Left lung (tissue), 10 donors: ENCODE results near the gene OR2Y1. TPM values are rescaled to one million over a fixed set of nuclear protein-coding genes. Genes with fewer than 3 reads are reported as not detected.
"Not testable (repeated sequence)": the region's sequence is repeated elsewhere in the genome, so short reads cannot be mapped to it uniquely, and the experiment has no call there.

Experiments used
- ATAC-seq: fragments of 200-7000 bp; cut with Tn5 transposase; one replicate; pipeline ENCODE4 v1.9.1; 2020; ENCODE audit warnings: moderate library complexity
- DNase-seq, 4 donors: peaks; one replicate each; pipeline ENCODE4 v3.0.0-alpha.2; 2013 to 2020
- H3K27ac ChIP-seq, 2 donors: fragments of 200-600 bp; sonication (generic) in 1 of 2; one replicate each; pipeline versions ENCODE4 v1.5.0 to v1.8.0; 2020 to 2021
- H3K27me3 ChIP-seq, 2 donors: fragments of 200-600 bp; sonication (generic) in 1 of 2; one replicate each; pipeline versions ENCODE4 v1.5.0 to v1.8.0; 2020 to 2021
- H3K36me3 ChIP-seq, 2 donors: fragments of 200-600 bp; sonication (generic) in 1 of 2; one replicate each; pipeline versions ENCODE4 v1.5.0 to v1.8.0; 2020 to 2021
- H3K4me1 ChIP-seq, 2 donors: fragments of 200-600 bp; one replicate each; pipeline ENCODE4 v1.8.0; 2021
- H3K4me3 ChIP-seq, 2 donors: fragments of 200-600 bp; sonication (generic) in 1 of 2; one replicate each; pipeline versions ENCODE4 v1.5.0 to v1.8.0; 2020 to 2021; ENCODE audit warnings: mild to moderate bottlenecking in 1 of 2
- H3K9me3 ChIP-seq, 2 donors: fragments of 200-600 bp; sonication (generic) in 1 of 2; one replicate each; pipeline versions ENCODE4 v1.5.0 to v1.8.0; 2020 to 2021
- intact Hi-C, 2 donors: fragments of 100-400 bp; cut with DNase I; formaldehyde crosslinking; loops; one replicate each; pipeline versions ENCODE4 v1.11.2 to v1.14.2; 2022
- polyA plus RNA-seq, 6 donors: library from polyadenylated mRNA; unstranded; fragments of 120-200 nt; gene quantifications; one replicate each; pipeline ENCODE4 v1.2.1, GENCODE V29; 2013; ENCODE audit not compliant: insufficient read length in 6 of 6
- total RNA-seq, 2 donors: library from RNA; stranded (reverse); fragmentation: NEBNext Ultra II Directional; extraction: Animal tissue kit (Norgen Biotek cat#: 25700); gene quantifications; one replicate each; pipeline ENCODE4 v1.2.1, GENCODE V29; 2021
- TF ChIP-seq, protein P1 (sequence below), 2 donors: fragments of 200-600 bp; sonication (generic) in 1 of 2; IDR thresholded peaks; one replicate each; pipeline versions ENCODE4 v1.5.0 to v1.8.0; 2021; ENCODE audit warnings: antibody characterized with exemption in 2 of 2
- donor health status: DM: no; HTN: yes; CAD: no.
- donor health status: DM: no; HTN: no; CAD: no.

Gene OR2Y1
- total and polyA plus RNA-seq, 8 donors, result not detected

DNA sequence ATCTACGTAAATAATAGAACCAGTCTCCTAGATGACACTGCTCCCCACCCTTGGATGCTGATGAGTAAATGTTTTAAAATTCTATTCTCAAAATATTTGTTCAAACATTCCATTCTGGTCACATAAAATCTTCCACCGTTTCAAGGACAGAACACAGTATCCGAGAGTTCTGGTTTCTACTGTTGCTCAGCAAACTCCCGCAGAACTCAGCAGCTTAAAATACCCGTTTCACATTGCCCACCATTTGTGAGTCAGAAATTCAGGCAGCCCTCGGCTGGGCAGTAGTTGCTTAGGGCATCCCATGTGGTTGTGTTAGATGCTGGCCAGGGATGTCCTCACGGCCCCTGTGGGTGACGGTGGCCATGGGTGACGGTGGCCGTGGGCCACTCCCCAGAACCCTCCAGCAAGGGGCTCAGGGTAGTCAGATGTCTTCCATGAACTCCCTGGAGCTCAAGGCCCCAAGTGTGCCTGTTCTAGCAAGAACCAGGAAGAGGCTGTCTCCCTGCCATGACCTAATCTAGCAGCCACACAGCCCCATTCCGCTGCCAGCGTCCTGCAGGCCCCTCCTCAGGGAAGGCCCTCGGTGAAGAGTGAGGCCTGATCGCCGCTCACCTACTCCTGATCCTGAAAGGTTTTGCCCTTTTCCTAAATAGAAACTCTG is 45.4 kb upstream of the OR2Y1 start:
- TF ChIP-seq, protein P1, sequence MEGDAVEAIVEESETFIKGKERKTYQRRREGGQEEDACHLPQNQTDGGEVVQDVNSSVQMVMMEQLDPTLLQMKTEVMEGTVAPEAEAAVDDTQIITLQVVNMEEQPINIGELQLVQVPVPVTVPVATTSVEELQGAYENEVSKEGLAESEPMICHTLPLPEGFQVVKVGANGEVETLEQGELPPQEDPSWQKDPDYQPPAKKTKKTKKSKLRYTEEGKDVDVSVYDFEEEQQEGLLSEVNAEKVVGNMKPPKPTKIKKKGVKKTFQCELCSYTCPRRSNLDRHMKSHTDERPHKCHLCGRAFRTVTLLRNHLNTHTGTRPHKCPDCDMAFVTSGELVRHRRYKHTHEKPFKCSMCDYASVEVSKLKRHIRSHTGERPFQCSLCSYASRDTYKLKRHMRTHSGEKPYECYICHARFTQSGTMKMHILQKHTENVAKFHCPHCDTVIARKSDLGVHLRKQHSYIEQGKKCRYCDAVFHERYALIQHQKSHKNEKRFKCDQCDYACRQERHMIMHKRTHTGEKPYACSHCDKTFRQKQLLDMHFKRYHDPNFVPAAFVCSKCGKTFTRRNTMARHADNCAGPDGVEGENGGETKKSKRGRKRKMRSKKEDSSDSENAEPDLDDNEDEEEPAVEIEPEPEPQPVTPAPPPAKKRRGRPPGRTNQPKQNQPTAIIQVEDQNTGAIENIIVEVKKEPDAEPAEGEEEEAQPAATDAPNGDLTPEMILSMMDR (IDR thresholded peaks at IDR 0.05), result no peak
- DNase-seq (peak in 1 of 4 donors; percentile 77), ATAC-seq (peak; percentile 49)
- intact Hi-C loops, result loop anchor here in 1 of 2 donors (5.0 kb wide), 1 partner anchor 77 kb away; the partner anchor contains the start of gene ZFP62
- no peak overlapping the region for H3K4me3 ChIP-seq
- peaks cover 0 to 30% of the 10 kb centered on the region in 2 donors for H3K36me3 ChIP-seq
- H3K9me3 ChIP-seq, result no peaks in the 10 kb centered on the region
- no peaks in the 10 kb centered on the region for H3K27me3 ChIP-seq
- peak overlapping the region; percentile 61 to 81 for H3K27ac ChIP-seq
- H3K4me1 ChIP-seq, result peaks cover 21 to 45% of the 10 kb centered on the region in 2 donors

DNA sequence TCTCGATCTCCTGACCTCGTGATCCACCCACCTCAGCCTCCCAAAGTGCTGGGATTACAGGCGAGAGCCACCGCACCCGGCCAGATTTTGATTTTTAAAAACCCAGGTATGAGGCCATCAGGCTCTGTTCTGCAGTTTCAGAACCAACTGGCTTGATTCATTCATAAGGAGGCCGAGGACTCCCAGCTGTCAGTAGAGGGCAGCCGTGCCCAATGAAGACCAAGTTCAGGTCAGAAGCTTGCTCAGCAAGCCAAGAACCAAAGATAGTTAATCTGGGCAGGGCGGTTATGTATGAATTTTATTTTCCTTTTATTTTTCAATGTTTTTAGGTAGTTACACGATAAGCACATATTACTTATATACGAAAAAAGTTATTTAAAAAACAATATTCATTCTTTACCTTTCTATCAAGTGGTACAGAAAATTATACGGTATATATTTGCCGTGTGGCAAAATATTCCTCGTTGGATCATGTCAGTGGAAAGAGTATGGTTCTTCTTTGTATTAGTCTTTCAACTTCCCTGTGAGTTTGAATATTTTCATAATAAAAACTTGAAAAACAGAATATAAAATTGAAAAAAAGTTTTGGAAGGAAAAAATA is 44.7 kb upstream of the OR2Y1 start:
- ATAC-seq (peak; percentile 89), DNase-seq (peak in 3 of 4 donors; percentile 70 to 87 (median 79))
- Histone ChIP-seq H3K27me3 (no peaks in the 10 kb centered on the region), H3K36me3 (peaks cover 0 to 23% of the 10 kb centered on the region in 2 donors), H3K4me1 (peaks cover 21 to 45% of the 10 kb centered on the region in 2 donors), H3K9me3 (no peaks in the 10 kb centered on the region), H3K4me3 (no peak overlapping the region), H3K27ac (peak overlapping the region; percentile 61 to 81)
- TF ChIP-seq, protein P1 (IDR thresholded peaks at IDR 0.05), result peak; percentile 62 to 73
- intact Hi-C loops, result loop anchor here in 1 of 2 donors (5.0 kb wide), 1 partner anchor 78 kb away; the partner anchor contains the start of gene ZFP62

DNA sequence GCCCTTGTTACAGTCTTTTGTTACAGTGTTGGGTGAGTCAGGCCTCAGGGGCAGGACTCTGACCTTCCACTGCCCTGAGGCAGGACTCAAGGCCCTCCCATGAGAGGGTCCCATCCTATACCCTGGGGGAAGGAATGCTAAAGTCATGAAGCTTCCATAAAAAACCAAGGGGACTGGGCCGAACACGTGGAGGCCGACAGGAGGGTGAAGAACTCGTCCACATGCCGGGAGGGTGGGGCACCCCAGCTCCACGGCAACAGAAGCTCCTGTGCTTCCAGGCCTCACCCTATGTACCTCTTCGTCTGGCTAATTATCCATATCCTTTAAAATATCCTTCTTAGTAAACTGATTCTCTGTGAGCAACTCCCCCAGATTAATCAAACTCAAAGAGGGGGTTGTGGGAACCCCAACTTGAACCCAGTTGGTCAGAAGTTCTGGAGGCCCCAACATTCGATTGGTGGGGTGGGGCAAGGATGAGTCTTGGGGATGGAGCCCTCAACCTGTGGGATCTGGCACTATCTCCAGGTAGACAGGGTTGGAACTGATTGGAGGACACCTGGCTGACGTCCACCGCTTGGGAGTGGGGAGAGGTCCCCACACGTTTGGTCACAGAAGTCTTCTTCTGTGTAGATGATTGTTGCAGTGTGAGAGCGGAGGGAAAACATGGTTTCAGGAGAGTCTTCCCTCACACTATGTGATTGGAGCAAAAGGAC is 43.6 kb upstream of the OR2Y1 start:
- TF ChIP-seq, protein P1 (IDR thresholded peaks at IDR 0.05), result no peak
- Histone ChIP-seq H3K4me1 (peaks cover 21 to 41% of the 10 kb centered on the region in 2 donors), H3K27me3 (no peaks in the 10 kb centered on the region), H3K27ac (no peak overlapping the region), H3K36me3 (peaks cover 0 to 12% of the 10 kb centered on the region in 2 donors), H3K4me3 (no peak overlapping the region), H3K9me3 (no peaks in the 10 kb centered on the region)
- intact Hi-C loops, result no loop called here
- ATAC-seq (no peak), DNase-seq (no peak)

DNA sequence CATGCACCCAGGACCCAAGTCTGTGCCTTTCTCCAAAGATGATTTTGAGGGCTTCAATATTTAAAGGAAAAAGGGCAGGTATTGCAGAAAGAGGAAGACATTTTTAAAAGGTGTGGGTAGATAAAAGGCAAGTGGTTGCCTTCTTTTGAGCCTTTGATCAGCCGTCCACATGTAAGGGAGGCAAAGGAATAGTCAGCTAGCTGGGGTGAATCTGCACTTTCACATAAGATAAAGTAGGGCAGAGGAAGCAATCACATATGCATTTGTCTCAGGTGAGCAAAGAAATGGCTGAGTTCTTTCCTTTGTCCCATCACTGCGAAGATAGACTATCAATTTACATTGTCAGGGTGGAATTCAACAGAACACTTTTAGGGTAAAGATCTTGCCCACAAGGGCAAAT is 42.9 kb upstream of the OR2Y1 start:
- Histone ChIP-seq H3K4me1 (peaks cover 21 to 35% of the 10 kb centered on the region in 2 donors), H3K36me3 (peaks cover 0 to 5% of the 10 kb centered on the region in 2 donors), H3K27ac (no peak overlapping the region), H3K4me3 (no peak overlapping the region), H3K9me3 (no peaks in the 10 kb centered on the region), H3K27me3 (no peaks in the 10 kb centered on the region)
- TF ChIP-seq, protein P1 (IDR thresholded peaks at IDR 0.05), result no peak
- no peak for DNase-seq
- intact Hi-C loops, result no loop called here
- no peak for ATAC-seq

DNA sequence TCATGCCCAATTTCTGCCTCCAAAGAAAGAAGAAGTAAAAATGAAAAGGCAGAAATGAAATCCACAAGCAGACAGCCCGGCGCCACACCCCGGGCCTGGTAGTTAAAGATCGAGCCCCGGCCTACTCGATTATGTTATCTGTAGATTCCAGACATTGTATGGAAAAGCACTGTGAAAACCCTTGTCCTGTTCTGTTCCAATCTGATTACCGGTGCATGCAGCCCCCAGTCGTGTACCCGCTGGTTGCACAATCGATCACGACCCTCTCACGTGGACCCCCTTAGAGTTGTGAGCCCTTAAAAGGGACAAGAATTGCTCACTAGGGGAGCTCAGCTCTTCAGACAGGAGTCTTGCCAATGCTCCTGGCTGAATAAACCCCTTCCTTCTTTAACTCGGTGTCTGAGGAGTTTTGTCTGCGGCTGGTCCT is 42.1 kb upstream of the OR2Y1 start:
- H3K9me3 ChIP-seq, DNase-seq, H3K27me3 ChIP-seq, ATAC-seq, H3K36me3 ChIP-seq, H3K27ac ChIP-seq, H3K4me3 ChIP-seq, intact Hi-C loops: not testable (repeated sequence)
- peaks cover 18 to 26% of the 10 kb centered on the region in 2 donors for H3K4me1 ChIP-seq
